K562 (cell line): ENCODE data around the gene SIRT2. TPM values are rescaled to one million over a fixed set of nuclear protein-coding genes. Genes with fewer than 3 reads are reported as not detected.
A peak's percentile ranks its signal among the peaks of the same experiment; 100 is the strongest.

ENCODE experiments used
- ARID4B ChIP-seq: sonication (generic); formaldehyde crosslinking; IDR thresholded peaks from 2 replicates; pipeline ENCODE4 v1.8.0; 2022; ENCODE audit warnings: mild to moderate bottlenecking, missing genetic modification reagents
- CHD4 ChIP-seq: fragments of 200-600 bp; sonication (generic); IDR thresholded peaks from 3 replicates; pipeline ENCODE4 v1.6.1; 2012; ENCODE audit warnings: low read depth, mild to moderate bottlenecking, mixed read lengths, low read length, inconsistent platforms; ENCODE audit not compliant: insufficient read depth, insufficient replicate concordance, poor library complexity, severe bottlenecking
- COPS2 ChIP-seq: fragments of 450-650 bp; conservative IDR thresholded peaks from 2 replicates; pipeline ENCODE4 v1.6.1; 2016; ENCODE audit warnings: mild to moderate bottlenecking, moderate library complexity
- HEY1 ChIP-seq: fragments of 250-450 bp; sonication (Bioruptor Pico); IDR thresholded peaks from 2 replicates; pipeline ENCODE4 v1.5.0; 2020; ENCODE audit warnings: mild to moderate bottlenecking, moderate library complexity, borderline replicate concordance
- KDM1A ChIP-seq, 2 experiments: fragments of 450-650 bp; IDR thresholded peaks; 2 replicates each; pipeline ENCODE4 v1.6.1; 2016; ENCODE audit warnings: mild to moderate bottlenecking in 2 of 2
- PCBP2 ChIP-seq: fragments of 200-400 bp; formaldehyde crosslinking; IDR thresholded peaks from 2 replicates; pipeline ENCODE4 v1.6.1; 2018; ENCODE audit warnings: low read length, low read depth, mild to moderate bottlenecking, moderate library complexity; ENCODE audit not compliant: poor library complexity, severe bottlenecking
- RBM17 ChIP-seq: fragments of 200-400 bp; formaldehyde crosslinking; IDR thresholded peaks from 2 replicates; pipeline ENCODE4 v1.6.1; 2017; ENCODE audit warnings: low read depth, mild to moderate bottlenecking, low read length, borderline replicate concordance
- SIX5 ChIP-seq, 2 experiments: IDR thresholded peaks; 2 replicates each; pipeline ENCODE4 v1.6.1; 2011; ENCODE audit warnings: low read length in 2 of 2, borderline replicate concordance in 1 of 2, low read depth in 1 of 2, mild to moderate bottlenecking in 1 of 2, moderate library complexity in 1 of 2; ENCODE audit not compliant: insufficient read depth in 1 of 2
- UBTF ChIP-seq, 2 experiments: IDR thresholded peaks; 2 replicates each; pipeline ENCODE4 v1.6.1; 2012; ENCODE audit warnings: improper control_type of control experiment in 2 of 2, low read depth in 2 of 2, low read length in 2 of 2, borderline replicate concordance in 1 of 2
- ZBTB17 ChIP-seq: fragments of 450-650 bp; formaldehyde crosslinking; IDR thresholded peaks from 2 replicates; pipeline ENCODE4 v1.4.0; 2020; ENCODE audit warnings: mild to moderate bottlenecking
- ZC3H8 ChIP-seq: fragments of 450-650 bp; IDR thresholded peaks from 2 replicates; pipeline ENCODE4 v1.6.1; 2017
- ZNF184 ChIP-seq: sonication (generic); formaldehyde crosslinking; IDR thresholded peaks from 2 replicates; pipeline ENCODE4 v1.5.0; 2020; ENCODE audit warnings: missing genetic modification reagents
- ZNF354B ChIP-seq: fragments of 250-450 bp; sonication (Bioruptor Pico); IDR thresholded peaks from 2 replicates; pipeline ENCODE4 v1.4.0; 2020
- polyA plus RNA-seq, 8 experiments: library from polyadenylated mRNA; depleted of rRNA in 4 of 8; stranded (reverse) in 5 of 8; unstranded in 3 of 8; fragments of >200 nt; fragmentation: Nextera tagmentation in 2 of 8; fragmentation: Illumina TruSeq in 1 of 8; extraction: Ambion mirVana in 2 of 8; extraction: Trizol in 1 of 8; gene quantifications; 2 replicates each; pipeline versions ENCODE4 v1.2.1 to v1.2.3, GENCODE V29; 2011 to 2014; ENCODE audit warnings: inconsistent platforms in 1 of 8, missing spikeins in 1 of 8
- total RNA-seq, 7 experiments: library from RNA; depleted of rRNA in 6 of 7; stranded (reverse); fragments of >200 nt in 6 of 7; fragmentation: Illumina TruSeq in 2 of 7; extraction: Trizol in 2 of 7; gene quantifications; 2 replicates each; pipeline versions ENCODE4 v1.2.1 to v1.2.3, GENCODE V29; 2011 to 2021; ENCODE audit warnings: low replicate concordance in 1 of 7
- TF ChIP-seq, protein P1 (sequence below): sonication (generic); formaldehyde crosslinking; IDR thresholded peaks from 2 replicates; pipeline ENCODE4 v1.8.1; 2023; ENCODE audit warnings: mild to moderate bottlenecking, missing genetic modification reagents, moderate library complexity
- TF ChIP-seq, protein P2 (sequence below): fragments of 250-450 bp; sonication (Bioruptor Pico); IDR thresholded peaks from 2 replicates; pipeline ENCODE4 v1.8.0; 2022; ENCODE audit warnings: inconsistent platforms, mild to moderate bottlenecking, moderate library complexity, borderline replicate concordance
- TF ChIP-seq, protein P3 (sequence below): sonication (generic); formaldehyde crosslinking; IDR thresholded peaks from 2 replicates; pipeline ENCODE4 v1.8.1; 2022; ENCODE audit warnings: missing genetic modification reagents

SIRT2 gene
- total and polyA plus RNA-seq, 9 of the 15 experiments (the other 6 are each of a cell fraction or from before 2014, with no cell fraction given) = 2.3 to 35.2 (median 22.9) TPM

GRCh38 chr19:38862321-38863059 lies 36.9 kb downstream of the SIRT2 start (continued):
- TF ChIP-seq ARID4B (CRISPR knock-in tag) (no peak), RBM17 (no peak), KDM1A (IDR thresholded peaks at IDR 0.05) (peak; percentile 48 to 78; a peak in 3 of 4 replicates), UBTF (IDR thresholded peaks at IDR 0.05; ENCODE audit: borderline replicate concordance in 1 of 2, low read depth in 2 of 2, low read length in 2 of 2) (no peak), ZC3H8 (no peak), COPS2 (no peak), ZBTB17 (CRISPR knock-in tag) (no peak), SIX5 (IDR thresholded peaks at IDR 0.05; ENCODE audit: borderline replicate concordance in 1 of 2, insufficient read depth in 1 of 2, low read depth in 1 of 2, low read length in 2 of 2) (no peak), PCBP2 (no peak), CHD4 (no peak), ZNF184 (no peak), ZNF354B (CRISPR knock-in tag) (no peak), HEY1 (no peak)
- TF ChIP-seq, protein P1, sequence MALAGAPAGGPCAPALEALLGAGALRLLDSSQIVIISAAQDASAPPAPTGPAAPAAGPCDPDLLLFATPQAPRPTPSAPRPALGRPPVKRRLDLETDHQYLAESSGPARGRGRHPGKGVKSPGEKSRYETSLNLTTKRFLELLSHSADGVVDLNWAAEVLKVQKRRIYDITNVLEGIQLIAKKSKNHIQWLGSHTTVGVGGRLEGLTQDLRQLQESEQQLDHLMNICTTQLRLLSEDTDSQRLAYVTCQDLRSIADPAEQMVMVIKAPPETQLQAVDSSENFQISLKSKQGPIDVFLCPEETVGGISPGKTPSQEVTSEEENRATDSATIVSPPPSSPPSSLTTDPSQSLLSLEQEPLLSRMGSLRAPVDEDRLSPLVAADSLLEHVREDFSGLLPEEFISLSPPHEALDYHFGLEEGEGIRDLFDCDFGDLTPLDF (CRISPR knock-in tag) = no peak
- TF ChIP-seq, protein P2, sequence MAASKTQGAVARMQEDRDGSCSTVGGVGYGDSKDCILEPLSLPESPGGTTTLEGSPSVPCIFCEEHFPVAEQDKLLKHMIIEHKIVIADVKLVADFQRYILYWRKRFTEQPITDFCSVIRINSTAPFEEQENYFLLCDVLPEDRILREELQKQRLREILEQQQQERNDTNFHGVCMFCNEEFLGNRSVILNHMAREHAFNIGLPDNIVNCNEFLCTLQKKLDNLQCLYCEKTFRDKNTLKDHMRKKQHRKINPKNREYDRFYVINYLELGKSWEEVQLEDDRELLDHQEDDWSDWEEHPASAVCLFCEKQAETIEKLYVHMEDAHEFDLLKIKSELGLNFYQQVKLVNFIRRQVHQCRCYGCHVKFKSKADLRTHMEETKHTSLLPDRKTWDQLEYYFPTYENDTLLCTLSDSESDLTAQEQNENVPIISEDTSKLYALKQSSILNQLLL = no peak
- TF ChIP-seq, protein P3, sequence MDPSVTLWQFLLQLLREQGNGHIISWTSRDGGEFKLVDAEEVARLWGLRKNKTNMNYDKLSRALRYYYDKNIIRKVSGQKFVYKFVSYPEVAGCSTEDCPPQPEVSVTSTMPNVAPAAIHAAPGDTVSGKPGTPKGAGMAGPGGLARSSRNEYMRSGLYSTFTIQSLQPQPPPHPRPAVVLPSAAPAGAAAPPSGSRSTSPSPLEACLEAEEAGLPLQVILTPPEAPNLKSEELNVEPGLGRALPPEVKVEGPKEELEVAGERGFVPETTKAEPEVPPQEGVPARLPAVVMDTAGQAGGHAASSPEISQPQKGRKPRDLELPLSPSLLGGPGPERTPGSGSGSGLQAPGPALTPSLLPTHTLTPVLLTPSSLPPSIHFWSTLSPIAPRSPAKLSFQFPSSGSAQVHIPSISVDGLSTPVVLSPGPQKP (CRISPR knock-in tag) = no peak
